Neural progenitor cell (in vitro differentiated cells): ENCODE data around the gene CFAP70. TPM values are rescaled to one million over a fixed set of nuclear protein-coding genes. Genes with fewer than 3 reads are reported as not detected.

ENCODE experiments used
- DNase-seq: peaks from one replicate; pipeline ENCODE4 v3.0.0-alpha.2; 2016; ENCODE audit warnings: low spot score
- H2AFZ ChIP-seq: fragments of 200-600 bp; sonication (generic); replicated peaks from 2 replicates; pipeline ENCODE4 v1.6.1; 2016; ENCODE audit warnings: antibody characterized with exemption
- H3F3A ChIP-seq: fragments of 200-600 bp; sonication (generic); 2 replicates; pipeline ENCODE4 v1.6.1; 2016; ENCODE audit warnings: antibody characterized with exemption, low read depth
- H3K27ac ChIP-seq: fragments of 200-600 bp; sonication (generic); 2 replicates; pipeline ENCODE4 v1.5.1; 2016; ENCODE audit warnings: mild to moderate bottlenecking
- H3K27me3 ChIP-seq: fragments of 200-600 bp; sonication (generic); 2 replicates; pipeline ENCODE4 v1.6.1; 2016; ENCODE audit warnings: mild to moderate bottlenecking, moderate library complexity
- H3K36me3 ChIP-seq: fragments of 200-600 bp; sonication (generic); 2 replicates; pipeline ENCODE4 v1.5.1; 2016
- H3K4me1 ChIP-seq: fragments of 200-600 bp; sonication (generic); 2 replicates; pipeline ENCODE4 v1.6.1; 2016; ENCODE audit warnings: mixed run types
- H3K4me2 ChIP-seq: fragments of 200-600 bp; sonication (generic); 2 replicates; pipeline ENCODE4 v1.6.1; 2016
- H3K4me3 ChIP-seq: fragments of 200-600 bp; sonication (generic); 2 replicates; pipeline ENCODE4 v1.5.1; 2016
- H3K79me2 ChIP-seq: fragments of 200-600 bp; sonication (generic); 2 replicates; pipeline ENCODE4 v1.6.1; 2016; ENCODE audit warnings: low read depth
- H3K9ac ChIP-seq: fragments of 200-600 bp; sonication (generic); 2 replicates; pipeline ENCODE4 v1.6.1; 2016
- H3K9me3 ChIP-seq: fragments of 200-600 bp; sonication (generic); 2 replicates; pipeline ENCODE4 v1.5.1; 2016; ENCODE audit warnings: low read depth
- H4K20me1 ChIP-seq: fragments of 200-600 bp; sonication (generic); 2 replicates; pipeline ENCODE4 v1.6.1; 2016; ENCODE audit warnings: low read depth
- H3K27ac Mint-ChIP-seq: 3 replicates; pipeline ENCODE4 v1.8.0; 2021; ENCODE audit warnings: mixed read lengths
- H3K27me3 Mint-ChIP-seq: 2 replicates; pipeline ENCODE4 v1.8.0; 2022; ENCODE audit warnings: low read depth, mild to moderate bottlenecking, inconsistent platforms, moderate library complexity, mixed read lengths; ENCODE audit not compliant: insufficient read depth
- H3K36me3 Mint-ChIP-seq: 3 replicates; pipeline ENCODE4 v1.8.0; 2021; ENCODE audit warnings: mixed read lengths
- H3K4me1 Mint-ChIP-seq: 3 replicates; pipeline ENCODE4 v1.8.0; 2021; ENCODE audit warnings: mixed read lengths
- H3K4me3 Mint-ChIP-seq: 3 replicates; pipeline ENCODE4 v1.8.0; 2021; ENCODE audit warnings: mild to moderate bottlenecking, moderate library complexity, mixed read lengths
- H3K9me3 Mint-ChIP-seq: 3 replicates; pipeline ENCODE4 v1.8.0; 2020; ENCODE audit warnings: mixed read lengths
- EZH2 ChIP-seq: fragments of 200-600 bp; sonication (generic); IDR thresholded peaks from 2 replicates; pipeline ENCODE4 v1.6.1; 2017; ENCODE audit warnings: antibody characterized with exemption, mild to moderate bottlenecking, moderate library complexity
- EZH2phosphoT487 ChIP-seq: fragments of 200-600 bp; sonication (generic); IDR thresholded peaks from 2 replicates; pipeline ENCODE4 v1.6.1; 2017; ENCODE audit warnings: antibody characterized with exemption
- small RNA-seq: library from RNA; depleted of rRNA; stranded (forward); fragments of <200 nt; gene quantifications from one replicate; pipeline ENCODE3, GENCODE V24; 2015
- total RNA-seq: library from RNA; depleted of rRNA; stranded (reverse); fragments of >200 nt; gene quantifications from 2 replicates; pipeline ENCODE4 v1.2.3, GENCODE V29; 2015; ENCODE audit warnings: low replicate concordance
- TF ChIP-seq, protein P1 (sequence below): fragments of 200-600 bp; sonication (generic); IDR thresholded peaks from 2 replicates; pipeline ENCODE4 v1.5.1; 2017; ENCODE audit warnings: antibody characterized with exemption, mild to moderate bottlenecking

Gene CFAP70
- total RNA-seq, 1 donor from 2014 or later = 1.7 TPM

DNA sequence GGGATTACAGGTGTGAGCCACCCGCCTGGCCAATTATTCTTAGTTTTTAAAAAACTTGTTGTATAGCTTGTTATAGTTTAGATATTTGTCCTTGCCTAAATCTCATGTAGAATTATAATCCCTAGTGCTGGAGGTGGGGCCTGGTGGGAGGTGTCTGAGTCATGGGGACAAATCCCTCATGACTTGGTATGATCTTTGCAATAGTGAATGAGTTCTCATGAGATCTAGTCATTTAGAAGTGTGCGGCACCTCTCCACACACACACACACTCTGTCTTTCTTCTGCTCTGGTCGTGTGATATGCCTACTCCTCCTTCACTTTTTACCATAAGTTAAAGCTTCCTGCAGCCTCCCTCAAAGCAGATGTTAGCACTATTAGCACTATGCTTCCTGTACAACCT, 153.6 kb downstream of the CFAP70 start:
- no peaks in the 10 kb centered on the region for H3K4me1 ChIP-seq
- H3K4me1 Mint-ChIP-seq = no peaks in the 10 kb centered on the region
- DNase-seq = no peak

More for the DNA sequence above, 153.6 kb downstream of the CFAP70 start:
- H3K9me3 Mint-ChIP-seq = peaks cover 5% of the 10 kb centered on the region
- H3K27ac Mint-ChIP-seq = no peak overlapping the region
- Histone ChIP-seq H3K79me2 (no peaks in the 10 kb centered on the region), H3K4me3 (no peak overlapping the region), H3K27ac (no peak overlapping the region), H3K27me3 (no peaks in the 10 kb centered on the region), H3K4me2 (no peak overlapping the region), H3K9me3 (no peaks in the 10 kb centered on the region), H3F3A (no peaks in the 10 kb centered on the region), H3K36me3 (no peaks in the 10 kb centered on the region), H4K20me1 (peaks cover 4% of the 10 kb centered on the region), H2AFZ (no peak overlapping the region), H3K9ac (no peak overlapping the region)
- TF ChIP-seq, protein P1, sequence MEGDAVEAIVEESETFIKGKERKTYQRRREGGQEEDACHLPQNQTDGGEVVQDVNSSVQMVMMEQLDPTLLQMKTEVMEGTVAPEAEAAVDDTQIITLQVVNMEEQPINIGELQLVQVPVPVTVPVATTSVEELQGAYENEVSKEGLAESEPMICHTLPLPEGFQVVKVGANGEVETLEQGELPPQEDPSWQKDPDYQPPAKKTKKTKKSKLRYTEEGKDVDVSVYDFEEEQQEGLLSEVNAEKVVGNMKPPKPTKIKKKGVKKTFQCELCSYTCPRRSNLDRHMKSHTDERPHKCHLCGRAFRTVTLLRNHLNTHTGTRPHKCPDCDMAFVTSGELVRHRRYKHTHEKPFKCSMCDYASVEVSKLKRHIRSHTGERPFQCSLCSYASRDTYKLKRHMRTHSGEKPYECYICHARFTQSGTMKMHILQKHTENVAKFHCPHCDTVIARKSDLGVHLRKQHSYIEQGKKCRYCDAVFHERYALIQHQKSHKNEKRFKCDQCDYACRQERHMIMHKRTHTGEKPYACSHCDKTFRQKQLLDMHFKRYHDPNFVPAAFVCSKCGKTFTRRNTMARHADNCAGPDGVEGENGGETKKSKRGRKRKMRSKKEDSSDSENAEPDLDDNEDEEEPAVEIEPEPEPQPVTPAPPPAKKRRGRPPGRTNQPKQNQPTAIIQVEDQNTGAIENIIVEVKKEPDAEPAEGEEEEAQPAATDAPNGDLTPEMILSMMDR = no peak
- no peak for TF ChIP-seq EZH2
- TF ChIP-seq EZH2phosphoT487 = no peak
- H3K36me3 Mint-ChIP-seq = peaks cover 30% of the 10 kb centered on the region
- H3K4me3 Mint-ChIP-seq = no peak overlapping the region
- peaks cover 3% of the 10 kb centered on the region for H3K27me3 Mint-ChIP-seq

Small RNA genes lying within 50 kb of the gene (small RNA-seq; reads per million reads assigned to genes)
- not detected for gene RF00019
- not detected for gene RNU6-833P

Other genes starting within 250 kb of the CFAP70 start
- 2.4 and 3.0 TPM in 2 replicates for gene NUDT13, start 248.4 kb downstream of the CFAP70 start, total RNA-seq
- gene ECD, start 190.9 kb downstream of the CFAP70 start, total RNA-seq = 36.0 and 44.0 TPM in 2 replicates
- gene FAM149B1, start 190.7 kb downstream of the CFAP70 start, total RNA-seq = 34.8 and 43.3 TPM in 2 replicates
- 50.8 and 58.0 TPM in 2 replicates for gene DNAJC9, start 111.6 kb downstream of the CFAP70 start, total RNA-seq
- 77.0 and 82.3 TPM in 2 replicates for gene MRPS16, start 106.2 kb downstream of the CFAP70 start, total RNA-seq
- gene ANXA7, start 55.2 kb upstream of the CFAP70 start, total RNA-seq = 49.1 and 53.6 TPM in 2 replicates
- 1.4 and 2.2 TPM in 2 replicates for gene MSS51, start 74.7 kb upstream of the CFAP70 start, total RNA-seq
- gene PPP3CB, start 137.2 kb upstream of the CFAP70 start, total RNA-seq = 31.7 and 47.0 TPM in 2 replicates
- gene USP54, start 232.5 kb upstream of the CFAP70 start, total RNA-seq = 50.6 and 97.2 TPM in 2 replicates